ENCODE data around the gene USP17L29.
"Not testable (repeated sequence)": the region's sequence is repeated elsewhere in the genome, so short reads cannot be mapped to it uniquely, and the experiment has no call there.

USP17L29 gene

GRCh38 chr4:9353338-9353737 is at the start of gene USP17L29:
USP17L29 (plus strand) TSS chr4:9353638; CDS start chr4:9353638, 0 bp downstream.
- H3K27ac ChIP-seq (ENCODE audit: low read length); H3K9me3 ChIP-seq (ENCODE audit: control insufficient read depth, low read depth, low read length); H3K27me3 ChIP-seq (ENCODE audit: control insufficient read depth, insufficient read depth, low read length); H3K4me3 ChIP-seq (ENCODE audit: low read length); H3K4me1 ChIP-seq (ENCODE audit: control insufficient read depth, low read depth, low read length); H3K36me3 ChIP-seq (ENCODE audit: control insufficient read depth, low read depth, low read length); H3K9ac ChIP-seq (ENCODE audit: low read length): not testable (repeated sequence)

DNA sequence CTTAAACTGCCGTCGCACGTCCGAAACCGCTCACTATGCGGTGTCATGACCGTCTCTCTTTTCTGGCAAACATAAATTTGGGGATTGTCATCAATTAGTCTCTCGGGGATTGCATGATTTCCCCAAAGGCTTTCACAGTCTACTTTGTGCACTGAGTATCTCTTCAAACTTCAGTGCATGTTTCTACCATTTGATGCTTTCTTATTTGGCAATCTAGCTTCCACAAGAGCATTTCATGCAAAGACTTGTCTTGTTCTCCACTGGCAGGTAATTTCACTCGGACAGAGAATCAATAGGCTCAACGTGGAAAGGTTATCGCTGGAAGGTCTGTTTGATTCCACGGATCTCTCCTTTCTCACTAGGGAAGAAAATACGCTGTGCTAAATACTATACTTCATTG is 29.2 kb upstream of the USP17L29 start:
- H3K4me1 ChIP-seq (ENCODE audit: control insufficient read depth, low read depth, low read length); H3K9ac ChIP-seq (ENCODE audit: low read length); H3K36me3 ChIP-seq (ENCODE audit: control insufficient read depth, low read depth, low read length); H3K9me3 ChIP-seq (ENCODE audit: control insufficient read depth, low read depth, low read length); H3K4me3 ChIP-seq (ENCODE audit: low read length); H3K27me3 ChIP-seq (ENCODE audit: control insufficient read depth, insufficient read depth, low read length); H3K27ac ChIP-seq (ENCODE audit: low read length): not testable (repeated sequence)

- H3K4me3 ChIP-seq (ENCODE audit: low read length); H3K27ac ChIP-seq (ENCODE audit: low read length); H3K9me3 ChIP-seq (ENCODE audit: control insufficient read depth, low read depth, low read length); H3K9ac ChIP-seq (ENCODE audit: low read length); H3K27me3 ChIP-seq (ENCODE audit: control insufficient read depth, insufficient read depth, low read length); H3K4me1 ChIP-seq (ENCODE audit: control insufficient read depth, low read depth, low read length); H3K36me3 ChIP-seq (ENCODE audit: control insufficient read depth, low read depth, low read length): not testable (repeated sequence)
Observed at GRCh38 chr4:9324865-9325264, 28.6 kb upstream of the USP17L29 start, which contains the start of gene USP17L24. USP17L24 (plus strand) TSS chr4:9325165; CDS start chr4:9325165, 0 bp downstream.

DNA sequence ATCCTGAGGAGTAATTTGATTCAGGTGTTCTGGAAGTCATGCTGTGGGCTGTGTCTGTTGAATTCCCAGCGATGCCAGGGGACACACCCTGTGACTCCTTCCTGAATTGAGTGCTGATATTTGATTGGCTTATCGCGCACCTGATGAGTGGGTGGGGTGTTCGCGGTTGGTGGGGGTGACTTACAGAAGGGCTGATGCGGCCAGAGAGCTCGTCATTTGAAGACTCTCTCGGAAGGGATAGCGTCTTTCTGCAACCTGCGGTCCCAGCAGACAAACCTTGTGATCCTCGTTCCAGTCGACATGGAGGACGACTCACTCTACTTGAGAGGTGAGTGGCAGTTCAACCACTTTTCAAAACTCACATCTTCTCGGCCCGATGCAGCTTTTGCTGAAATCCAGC is 23.8 kb upstream of the USP17L29 start, which contains the start of gene USP17L25:
TSS of gene USP17L25 (plus strand) at position 301 of the 400 bp plus-strand sequence. CDS start at position 301, 0 bp downstream.
- H3K4me1 ChIP-seq (ENCODE audit: control insufficient read depth, low read depth, low read length); H3K9me3 ChIP-seq (ENCODE audit: control insufficient read depth, low read depth, low read length); H3K27ac ChIP-seq (ENCODE audit: low read length); H3K27me3 ChIP-seq (ENCODE audit: control insufficient read depth, insufficient read depth, low read length); H3K36me3 ChIP-seq (ENCODE audit: control insufficient read depth, low read depth, low read length); H3K9ac ChIP-seq (ENCODE audit: low read length); H3K4me3 ChIP-seq (ENCODE audit: low read length): not testable (repeated sequence)

GRCh38 chr4:9334358-9334757 is 19.1 kb upstream of the USP17L29 start, which contains the start of gene USP17L26:
USP17L26 (plus strand) TSS chr4:9334658; CDS start chr4:9334658, 0 bp downstream.
- H3K9ac ChIP-seq (ENCODE audit: low read length); H3K27ac ChIP-seq (ENCODE audit: low read length); H3K4me1 ChIP-seq (ENCODE audit: control insufficient read depth, low read depth, low read length); H3K4me3 ChIP-seq (ENCODE audit: low read length); H3K27me3 ChIP-seq (ENCODE audit: control insufficient read depth, insufficient read depth, low read length); H3K9me3 ChIP-seq (ENCODE audit: control insufficient read depth, low read depth, low read length); H3K36me3 ChIP-seq (ENCODE audit: control insufficient read depth, low read depth, low read length): not testable (repeated sequence)

DNA sequence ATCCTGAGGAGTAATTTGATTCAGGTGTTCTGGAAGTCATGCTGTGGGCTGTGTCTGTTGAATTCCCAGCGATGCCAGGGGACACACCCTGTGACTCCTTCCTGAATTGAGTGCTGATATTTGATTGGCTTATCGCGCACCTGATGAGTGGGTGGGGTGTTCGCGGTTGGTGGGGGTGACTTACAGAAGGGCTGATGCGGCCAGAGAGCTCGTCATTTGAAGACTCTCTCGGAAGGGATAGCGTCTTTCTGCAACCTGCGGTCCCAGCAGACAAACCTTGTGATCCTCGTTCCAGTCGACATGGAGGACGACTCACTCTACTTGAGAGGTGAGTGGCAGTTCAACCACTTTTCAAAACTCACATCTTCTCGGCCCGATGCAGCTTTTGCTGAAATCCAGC is 14.3 kb upstream of the USP17L29 start, which contains the start of gene USP17L5:
TSS of gene USP17L5 (plus strand) at position 301 of the 400 bp plus-strand sequence. CDS start at position 301, 0 bp downstream.
- not testable (repeated sequence) for H3K9me3 ChIP-seq (ENCODE audit: control insufficient read depth, low read depth, low read length); H3K36me3 ChIP-seq (ENCODE audit: control insufficient read depth, low read depth, low read length); H3K4me3 ChIP-seq (ENCODE audit: low read length); H3K27ac ChIP-seq (ENCODE audit: low read length); H3K4me1 ChIP-seq (ENCODE audit: control insufficient read depth, low read depth, low read length); H3K9ac ChIP-seq (ENCODE audit: low read length); H3K27me3 ChIP-seq (ENCODE audit: control insufficient read depth, insufficient read depth, low read length)

DNA sequence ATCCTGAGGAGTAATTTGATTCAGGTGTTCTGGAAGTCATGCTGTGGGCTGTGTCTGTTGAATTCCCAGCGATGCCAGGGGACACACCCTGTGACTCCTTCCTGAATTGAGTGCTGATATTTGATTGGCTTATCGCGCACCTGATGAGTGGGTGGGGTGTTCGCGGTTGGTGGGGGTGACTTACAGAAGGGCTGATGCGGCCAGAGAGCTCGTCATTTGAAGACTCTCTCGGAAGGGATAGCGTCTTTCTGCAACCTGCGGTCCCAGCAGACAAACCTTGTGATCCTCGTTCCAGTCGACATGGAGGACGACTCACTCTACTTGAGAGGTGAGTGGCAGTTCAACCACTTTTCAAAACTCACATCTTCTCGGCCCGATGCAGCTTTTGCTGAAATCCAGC is 9.6 kb upstream of the USP17L29 start, which contains the start of gene USP17L27:
TSS of gene USP17L27 (plus strand) at position 301 of the 400 bp plus-strand sequence. CDS start at position 301, 0 bp downstream.
- not testable (repeated sequence) for H3K27me3 ChIP-seq (ENCODE audit: control insufficient read depth, insufficient read depth, low read length); H3K27ac ChIP-seq (ENCODE audit: low read length); H3K36me3 ChIP-seq (ENCODE audit: control insufficient read depth, low read depth, low read length); H3K9me3 ChIP-seq (ENCODE audit: control insufficient read depth, low read depth, low read length); H3K4me1 ChIP-seq (ENCODE audit: control insufficient read depth, low read depth, low read length); H3K4me3 ChIP-seq (ENCODE audit: low read length); H3K9ac ChIP-seq (ENCODE audit: low read length)

GRCh38 chr4:9348593-9348992 is 4.8 kb upstream of the USP17L29 start, which contains the start of gene USP17L28:
USP17L28 (plus strand) TSS chr4:9348893; CDS start chr4:9348893, 0 bp downstream.
- not testable (repeated sequence) for H3K9me3 ChIP-seq (ENCODE audit: control insufficient read depth, low read depth, low read length); H3K27me3 ChIP-seq (ENCODE audit: control insufficient read depth, insufficient read depth, low read length); H3K9ac ChIP-seq (ENCODE audit: low read length); H3K27ac ChIP-seq (ENCODE audit: low read length); H3K4me1 ChIP-seq (ENCODE audit: control insufficient read depth, low read depth, low read length); H3K4me3 ChIP-seq (ENCODE audit: low read length); H3K36me3 ChIP-seq (ENCODE audit: control insufficient read depth, low read depth, low read length)

GRCh38 chr4:9350866-9351265 is 2.6 kb upstream of the USP17L29 start:
- not testable (repeated sequence) for H3K9ac ChIP-seq (ENCODE audit: low read length); H3K36me3 ChIP-seq (ENCODE audit: control insufficient read depth, low read depth, low read length); H3K9me3 ChIP-seq (ENCODE audit: control insufficient read depth, low read depth, low read length); H3K27me3 ChIP-seq (ENCODE audit: control insufficient read depth, insufficient read depth, low read length); H3K4me1 ChIP-seq (ENCODE audit: control insufficient read depth, low read depth, low read length); H3K4me3 ChIP-seq (ENCODE audit: low read length); H3K27ac ChIP-seq (ENCODE audit: low read length)

DNA sequence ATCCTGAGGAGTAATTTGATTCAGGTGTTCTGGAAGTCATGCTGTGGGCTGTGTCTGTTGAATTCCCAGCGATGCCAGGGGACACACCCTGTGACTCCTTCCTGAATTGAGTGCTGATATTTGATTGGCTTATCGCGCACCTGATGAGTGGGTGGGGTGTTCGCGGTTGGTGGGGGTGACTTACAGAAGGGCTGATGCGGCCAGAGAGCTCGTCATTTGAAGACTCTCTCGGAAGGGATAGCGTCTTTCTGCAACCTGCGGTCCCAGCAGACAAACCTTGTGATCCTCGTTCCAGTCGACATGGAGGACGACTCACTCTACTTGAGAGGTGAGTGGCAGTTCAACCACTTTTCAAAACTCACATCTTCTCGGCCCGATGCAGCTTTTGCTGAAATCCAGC is 9.4 kb downstream of the USP17L29 start, which contains the start of gene USP17L30:
TSS of gene USP17L30 (plus strand) at position 301 of the 400 bp plus-strand sequence. CDS start at position 301, 0 bp downstream.
- H3K9me3 ChIP-seq (ENCODE audit: control insufficient read depth, low read depth, low read length); H3K9ac ChIP-seq (ENCODE audit: low read length); H3K36me3 ChIP-seq (ENCODE audit: control insufficient read depth, low read depth, low read length); H3K27me3 ChIP-seq (ENCODE audit: control insufficient read depth, insufficient read depth, low read length); H3K27ac ChIP-seq (ENCODE audit: low read length); H3K4me1 ChIP-seq (ENCODE audit: control insufficient read depth, low read depth, low read length); H3K4me3 ChIP-seq (ENCODE audit: low read length): not testable (repeated sequence)

DNA sequence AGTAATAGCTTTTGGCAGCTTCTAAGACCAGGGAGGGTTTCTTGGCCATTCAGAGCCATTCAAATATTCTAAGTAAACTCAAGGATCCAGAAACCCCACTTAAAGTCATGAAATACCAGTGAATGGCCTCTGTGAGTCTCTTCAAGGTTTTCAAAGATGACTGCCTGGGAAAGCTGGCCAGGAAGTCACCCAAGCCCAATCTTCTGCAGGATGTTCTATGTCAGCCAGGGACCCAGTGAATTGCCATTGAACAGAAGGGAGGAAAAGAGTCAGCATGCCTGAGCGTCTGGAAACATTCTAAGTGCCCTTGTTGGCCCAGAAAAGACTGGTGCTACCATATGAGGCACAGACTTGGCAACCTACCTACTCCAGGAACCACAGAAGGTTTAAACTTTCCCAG is 26.4 kb downstream of the USP17L29 start:
- not testable (repeated sequence) for H3K9me3 ChIP-seq (ENCODE audit: control insufficient read depth, low read depth, low read length); H3K9ac ChIP-seq (ENCODE audit: low read length); H3K27me3 ChIP-seq (ENCODE audit: control insufficient read depth, insufficient read depth, low read length); H3K27ac ChIP-seq (ENCODE audit: low read length); H3K36me3 ChIP-seq (ENCODE audit: control insufficient read depth, low read depth, low read length); H3K4me1 ChIP-seq (ENCODE audit: control insufficient read depth, low read depth, low read length); H3K4me3 ChIP-seq (ENCODE audit: low read length)

GRCh38 chr4:9381012-9381534 is 27.6 kb downstream of the USP17L29 start:
- not testable (repeated sequence) for H3K4me1 ChIP-seq (ENCODE audit: control insufficient read depth, low read depth, low read length); H3K9ac ChIP-seq (ENCODE audit: low read length); H3K27ac ChIP-seq (ENCODE audit: low read length); H3K27me3 ChIP-seq (ENCODE audit: control insufficient read depth, insufficient read depth, low read length); H3K4me3 ChIP-seq (ENCODE audit: low read length); H3K36me3 ChIP-seq (ENCODE audit: control insufficient read depth, low read depth, low read length); H3K9me3 ChIP-seq (ENCODE audit: control insufficient read depth, low read depth, low read length)

Data from iPS-18a (cell line).